GM12875 (cell line): ENCODE data around the gene TRIM2.

Source experiments
- H3K4me3 ChIP-seq: one replicate; pipeline ENCODE4 v1.5.1; 2011; ENCODE audit warnings: low read depth, low read length, control low read depth
- TF ChIP-seq, protein P1 (sequence below): IDR thresholded peaks from 2 replicates; pipeline ENCODE4 v1.5.1; 2011; ENCODE audit warnings: low read depth, mild to moderate bottlenecking, control low read depth, inconsistent platforms, low read length, moderate library complexity, borderline replicate concordance; ENCODE audit not compliant: insufficient read depth

TRIM2 gene

DNA sequence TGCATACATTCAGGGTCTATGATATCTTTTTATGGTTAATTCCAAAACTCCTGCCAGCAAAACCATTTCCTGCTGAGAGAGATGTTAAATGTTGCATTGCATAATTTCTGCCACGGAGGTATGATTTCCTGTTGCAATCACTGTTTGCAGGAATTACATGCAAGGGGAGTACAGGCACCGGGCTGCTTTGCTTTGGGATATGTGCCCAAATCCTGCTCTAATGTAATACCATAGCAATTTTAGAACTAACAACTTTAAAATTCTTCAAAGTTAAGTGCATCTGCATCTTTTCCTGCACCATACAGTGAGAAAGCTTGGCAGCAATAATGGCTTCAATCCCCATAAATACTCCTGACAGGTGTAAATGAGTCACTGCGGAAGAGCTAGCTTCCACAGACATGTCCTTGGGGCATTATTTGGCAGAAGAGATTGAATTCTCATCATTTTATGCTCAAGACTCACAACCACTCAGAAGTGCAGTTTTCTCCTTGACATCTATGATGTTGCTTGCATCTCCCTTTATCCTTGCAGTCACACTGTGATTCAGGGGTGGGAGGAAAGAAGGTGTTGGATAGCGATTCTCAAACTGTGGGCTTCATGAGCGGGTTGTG is 29.6 kb downstream of the TRIM2 start:
- H3K4me3 ChIP-seq, result no peak overlapping the region
- TF ChIP-seq, protein P1, sequence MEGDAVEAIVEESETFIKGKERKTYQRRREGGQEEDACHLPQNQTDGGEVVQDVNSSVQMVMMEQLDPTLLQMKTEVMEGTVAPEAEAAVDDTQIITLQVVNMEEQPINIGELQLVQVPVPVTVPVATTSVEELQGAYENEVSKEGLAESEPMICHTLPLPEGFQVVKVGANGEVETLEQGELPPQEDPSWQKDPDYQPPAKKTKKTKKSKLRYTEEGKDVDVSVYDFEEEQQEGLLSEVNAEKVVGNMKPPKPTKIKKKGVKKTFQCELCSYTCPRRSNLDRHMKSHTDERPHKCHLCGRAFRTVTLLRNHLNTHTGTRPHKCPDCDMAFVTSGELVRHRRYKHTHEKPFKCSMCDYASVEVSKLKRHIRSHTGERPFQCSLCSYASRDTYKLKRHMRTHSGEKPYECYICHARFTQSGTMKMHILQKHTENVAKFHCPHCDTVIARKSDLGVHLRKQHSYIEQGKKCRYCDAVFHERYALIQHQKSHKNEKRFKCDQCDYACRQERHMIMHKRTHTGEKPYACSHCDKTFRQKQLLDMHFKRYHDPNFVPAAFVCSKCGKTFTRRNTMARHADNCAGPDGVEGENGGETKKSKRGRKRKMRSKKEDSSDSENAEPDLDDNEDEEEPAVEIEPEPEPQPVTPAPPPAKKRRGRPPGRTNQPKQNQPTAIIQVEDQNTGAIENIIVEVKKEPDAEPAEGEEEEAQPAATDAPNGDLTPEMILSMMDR, result no peak

DNA sequence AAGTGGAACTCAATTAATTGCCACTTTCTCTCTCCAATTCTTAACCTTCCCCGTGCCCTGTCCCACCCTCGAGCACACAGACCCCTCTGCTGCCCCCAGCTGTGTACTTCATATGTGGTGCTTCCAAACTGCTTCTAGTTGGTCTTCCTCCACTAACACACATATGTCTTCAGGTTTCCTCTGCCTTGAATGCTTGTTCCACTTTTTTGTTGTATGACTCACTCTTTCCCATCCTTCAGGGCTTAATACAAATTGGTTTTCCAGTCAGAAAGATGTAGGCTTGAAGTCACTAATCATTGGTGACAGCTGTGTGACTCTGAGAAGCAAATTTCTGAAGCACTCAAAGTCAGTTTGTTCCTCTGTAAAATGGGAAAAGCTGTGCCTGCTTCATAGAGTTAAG is 30.6 kb downstream of the TRIM2 start:
- TF ChIP-seq, protein P1, result no peak
- no peak overlapping the region for H3K4me3 ChIP-seq

DNA sequence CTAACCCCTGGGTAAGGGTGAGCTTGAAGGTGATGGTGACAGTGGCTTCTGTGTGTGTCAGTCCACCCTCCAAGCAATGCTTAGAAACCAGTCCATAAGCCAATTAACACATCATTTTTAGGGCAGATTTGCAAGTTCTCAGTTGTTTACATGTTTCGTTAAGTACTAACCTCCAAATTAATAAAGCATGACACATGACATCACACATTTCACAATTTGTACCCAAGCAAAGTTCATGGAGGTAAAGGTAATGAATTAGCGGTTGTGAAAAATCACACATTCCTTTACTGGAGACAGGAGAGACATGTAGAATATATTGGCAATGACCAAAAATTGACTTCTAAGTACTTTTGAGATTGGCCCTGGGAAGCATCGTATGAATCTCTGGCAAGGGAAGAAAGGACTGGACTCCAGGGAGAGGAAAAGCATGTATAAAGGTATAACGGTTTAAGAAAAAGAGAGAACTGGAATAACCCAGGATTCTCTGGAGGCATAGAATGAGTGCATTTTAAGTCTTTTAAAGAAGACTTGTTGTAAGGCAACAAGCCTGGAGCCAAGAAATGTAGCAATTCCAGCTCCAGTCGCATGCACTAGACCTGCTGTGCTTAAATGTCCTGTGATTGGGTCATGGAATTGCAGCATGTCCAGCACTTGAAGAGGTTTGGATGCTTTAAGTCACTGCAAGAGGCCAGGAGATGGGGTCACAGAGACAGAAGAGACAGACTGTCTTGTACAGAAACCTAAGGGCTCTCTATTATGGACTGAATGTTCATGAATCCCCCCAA is 34.1 kb downstream of the TRIM2 start:
- TF ChIP-seq, protein P1, result no peak
- no peak overlapping the region for H3K4me3 ChIP-seq

DNA sequence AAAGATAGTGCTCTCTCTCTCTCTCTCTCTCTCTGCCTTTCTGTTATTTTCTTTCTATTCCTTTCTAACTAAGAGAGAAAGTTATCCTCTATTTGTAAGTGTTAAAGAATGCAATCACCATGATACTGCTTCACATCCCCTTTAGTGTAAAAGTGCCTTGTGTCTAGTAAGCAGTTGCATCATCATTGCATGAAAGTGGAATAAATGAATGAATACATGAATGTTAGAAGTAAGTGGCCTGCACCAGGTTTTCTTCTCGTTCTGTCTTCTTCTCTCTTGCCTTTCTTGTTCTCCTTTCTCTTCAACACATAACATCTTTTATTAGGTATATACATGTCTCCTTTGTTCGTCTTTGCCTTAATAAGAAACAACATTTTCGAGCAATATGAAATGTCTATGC is 35.2 kb downstream of the TRIM2 start:
- TF ChIP-seq, protein P1, result no peak
- H3K4me3 ChIP-seq, result no peak overlapping the region

DNA sequence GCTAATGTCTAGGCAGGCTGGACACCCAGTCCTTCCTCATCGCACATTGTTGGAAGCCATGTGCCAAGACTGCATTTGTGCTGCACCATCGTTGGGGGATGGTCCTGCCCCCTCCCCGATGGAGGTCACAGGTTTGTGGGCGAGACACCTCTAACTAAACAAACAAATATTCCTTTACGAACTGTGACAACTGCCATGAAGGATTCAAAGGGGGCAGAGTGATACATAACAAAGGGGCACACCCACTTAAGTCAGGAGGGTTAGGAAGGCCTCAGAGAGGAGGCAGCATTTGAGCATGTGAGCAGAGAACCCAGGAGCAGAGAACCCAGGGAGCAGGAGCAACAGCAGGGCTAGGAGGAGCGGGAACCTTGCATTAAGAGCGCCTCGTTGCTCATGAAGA is 37.1 kb downstream of the TRIM2 start:
- no peak overlapping the region for H3K4me3 ChIP-seq
- TF ChIP-seq, protein P1, result no peak

DNA sequence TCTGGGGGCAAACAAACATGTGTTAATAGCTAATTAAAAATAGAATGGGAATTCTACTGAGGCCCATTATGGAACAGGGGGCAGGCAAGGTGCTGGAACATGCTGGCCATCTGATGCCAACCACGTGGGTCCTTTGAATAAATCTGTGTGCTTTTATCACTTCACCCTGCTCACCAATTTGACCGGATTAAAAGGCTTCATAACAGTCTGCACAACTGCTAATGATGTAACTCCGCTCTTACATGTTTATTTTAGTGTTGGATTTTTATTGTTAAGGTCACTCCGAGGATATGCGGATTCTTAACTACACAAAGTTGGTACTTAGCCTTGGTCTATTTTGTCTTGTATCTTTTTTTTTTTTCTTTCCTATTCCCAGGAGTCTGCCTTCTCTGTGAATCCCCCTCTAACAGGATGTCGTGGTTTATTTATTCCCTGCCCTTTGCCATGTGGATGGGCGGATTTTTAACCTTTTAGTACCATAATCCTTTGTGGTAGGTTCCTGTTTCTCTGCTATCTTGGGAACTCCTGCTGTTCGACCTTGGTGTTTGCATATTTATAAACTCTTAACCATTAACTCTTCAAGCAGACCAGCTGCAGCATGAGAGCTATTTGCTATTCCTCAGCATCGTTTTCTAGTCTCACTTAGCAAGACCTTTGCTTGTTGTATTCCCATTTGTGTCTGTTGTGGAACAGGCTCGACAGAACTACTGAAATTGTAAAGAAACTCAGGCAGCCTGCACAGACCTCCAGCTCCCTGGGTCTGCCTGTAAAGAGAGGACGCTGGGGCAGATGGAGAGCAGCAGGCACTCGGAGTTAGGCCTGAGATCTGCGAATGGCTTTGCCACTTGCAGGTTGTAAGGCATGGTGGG is 38.0 kb downstream of the TRIM2 start:
- H3K4me3 ChIP-seq, result no peak overlapping the region
- TF ChIP-seq, protein P1, result no peak
